Hepatocyte (in vitro differentiated cells): ENCODE results near the gene TAOK3.

Source experiments
- EZH2 ChIP-seq: fragments of 200-600 bp; sonication (generic); IDR thresholded peaks from 2 replicates; pipeline ENCODE4 v1.6.1; 2016; ENCODE audit warnings: antibody characterized with exemption, mild to moderate bottlenecking, borderline replicate concordance
- EZH2phosphoT487 ChIP-seq: fragments of 200-600 bp; sonication (generic); IDR thresholded peaks from one replicate; pipeline ENCODE4 v1.6.1; 2018; ENCODE audit warnings: antibody characterized with exemption, mild to moderate bottlenecking, low read depth, moderate library complexity; ENCODE audit not compliant: unreplicated experiment, severe bottlenecking
- TF ChIP-seq, protein P1 (sequence below): fragments of 200-600 bp; sonication (generic); IDR thresholded peaks from 2 replicates; pipeline ENCODE4 v1.5.1; 2016; ENCODE audit warnings: antibody characterized with exemption, mild to moderate bottlenecking; ENCODE audit not compliant: poor library complexity

DNA sequence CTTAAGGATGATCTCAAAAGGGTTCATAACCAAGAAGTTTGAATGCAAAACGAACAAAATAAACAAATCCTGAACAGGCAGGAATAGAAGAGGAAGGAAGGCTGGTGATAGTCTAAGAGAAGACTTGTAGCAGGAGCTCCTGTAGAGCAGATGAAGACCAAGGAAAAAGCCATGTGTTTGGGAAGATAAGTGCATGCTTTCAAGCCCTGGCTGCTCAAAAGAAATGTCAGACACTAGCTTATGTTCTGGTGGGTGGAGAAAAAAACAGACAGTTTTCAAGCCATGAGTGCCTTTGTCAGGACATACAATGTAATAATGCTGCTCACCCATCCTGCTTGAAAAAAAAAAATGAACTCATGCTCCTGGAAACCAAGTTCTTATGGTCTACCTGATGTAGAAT, 27.4 kb downstream of the TAOK3 start:
- no peak for TF ChIP-seq EZH2
- TF ChIP-seq EZH2phosphoT487, result no peak
- TF ChIP-seq, protein P1, sequence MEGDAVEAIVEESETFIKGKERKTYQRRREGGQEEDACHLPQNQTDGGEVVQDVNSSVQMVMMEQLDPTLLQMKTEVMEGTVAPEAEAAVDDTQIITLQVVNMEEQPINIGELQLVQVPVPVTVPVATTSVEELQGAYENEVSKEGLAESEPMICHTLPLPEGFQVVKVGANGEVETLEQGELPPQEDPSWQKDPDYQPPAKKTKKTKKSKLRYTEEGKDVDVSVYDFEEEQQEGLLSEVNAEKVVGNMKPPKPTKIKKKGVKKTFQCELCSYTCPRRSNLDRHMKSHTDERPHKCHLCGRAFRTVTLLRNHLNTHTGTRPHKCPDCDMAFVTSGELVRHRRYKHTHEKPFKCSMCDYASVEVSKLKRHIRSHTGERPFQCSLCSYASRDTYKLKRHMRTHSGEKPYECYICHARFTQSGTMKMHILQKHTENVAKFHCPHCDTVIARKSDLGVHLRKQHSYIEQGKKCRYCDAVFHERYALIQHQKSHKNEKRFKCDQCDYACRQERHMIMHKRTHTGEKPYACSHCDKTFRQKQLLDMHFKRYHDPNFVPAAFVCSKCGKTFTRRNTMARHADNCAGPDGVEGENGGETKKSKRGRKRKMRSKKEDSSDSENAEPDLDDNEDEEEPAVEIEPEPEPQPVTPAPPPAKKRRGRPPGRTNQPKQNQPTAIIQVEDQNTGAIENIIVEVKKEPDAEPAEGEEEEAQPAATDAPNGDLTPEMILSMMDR, result no peak
